OCI-LY7 (cell line): Measurements from ENCODE around the gene FBXO47. TPM values are rescaled to one million over a fixed set of nuclear protein-coding genes. Genes with fewer than 3 reads are reported as not detected.

Source experiments
- BruUV-seq: library from RNA; stranded (reverse); fragments of 400-500 nt; replicated peaks from 2 replicates; lab custom pipeline; 2021; lab: Mats Ljungman, UMichigan
- CTCF ChIA-PET: fragments of 300-600 bp; sonication (Branson Sonifier 250); formaldehyde crosslinking; loops from one replicate; lab custom pipeline; 2022; ENCODE audit warnings: antibody characterized with exemption; ENCODE audit not compliant: unreplicated experiment; lab: Charles Lee
- POLR2A ChIA-PET: fragments of 300-600 bp; sonication (Branson Sonifier 250); formaldehyde crosslinking; loops from one replicate; lab custom pipeline; 2022; ENCODE audit warnings: antibody characterized with exemption; lab: Charles Lee
- DNase-seq: peaks from one replicate; pipeline ENCODE4 v3.0.0-alpha.2; 2015; ENCODE audit warnings: low spot score
- H2AFZ ChIP-seq: fragments of 200-600 bp; sonication (generic), shearing (Covaris generic); 2 replicates; pipeline ENCODE4 v1.6.1; 2014; ENCODE audit warnings: mild to moderate bottlenecking, antibody characterized with exemption, low read length, moderate library complexity
- H3K27ac ChIP-seq: fragments of 200-600 bp; sonication (generic); 2 replicates; pipeline ENCODE4 v1.5.1; 2014; ENCODE audit warnings: mixed run types, low read depth, mild to moderate bottlenecking, moderate library complexity, low read length, inconsistent platforms; ENCODE audit not compliant: poor library complexity, severe bottlenecking
- H3K36me3 ChIP-seq: fragments of 200-600 bp; sonication (generic); 2 replicates; pipeline ENCODE4 v1.6.1; 2014; ENCODE audit warnings: mild to moderate bottlenecking, antibody characterized with exemption, low read length, moderate library complexity, mixed read lengths; ENCODE audit not compliant: insufficient read depth
- H3K4me1 ChIP-seq: fragments of 200-600 bp; sonication (generic); 2 replicates; pipeline ENCODE4 v1.5.1; 2014; ENCODE audit warnings: mild to moderate bottlenecking, low read length; ENCODE audit not compliant: insufficient read depth, poor library complexity, severe bottlenecking
- H3K4me2 ChIP-seq: fragments of 200-600 bp; sonication (generic); 2 replicates; pipeline ENCODE4 v1.6.1; 2014; ENCODE audit warnings: mild to moderate bottlenecking, low read length
- H3K4me3 ChIP-seq: fragments of 200-600 bp; sonication (generic); 2 replicates; pipeline ENCODE4 v1.5.1; 2014; ENCODE audit warnings: mild to moderate bottlenecking, low read depth, low read length; ENCODE audit not compliant: poor library complexity, severe bottlenecking
- H3K79me2 ChIP-seq: fragments of 200-600 bp; sonication (generic); 2 replicates; pipeline ENCODE4 v1.6.1; 2016; ENCODE audit warnings: low read depth, mild to moderate bottlenecking, low read length, moderate library complexity, mixed read lengths; ENCODE audit not compliant: insufficient read depth
- H3K9me2 ChIP-seq: fragments of 200-600 bp; sonication (generic); 2 replicates; pipeline ENCODE4 v1.6.1; 2016; ENCODE audit warnings: mild to moderate bottlenecking, low read length, mixed read lengths; ENCODE audit not compliant: insufficient read depth
- H3K9me3 ChIP-seq: fragments of 200-600 bp; sonication (generic); 2 replicates; pipeline ENCODE4 v1.6.1; 2014; ENCODE audit warnings: mild to moderate bottlenecking, mixed run types, low read length, mixed read lengths
- H4K20me1 ChIP-seq: fragments of 200-600 bp; sonication (generic); 2 replicates; pipeline ENCODE4 v1.6.1; 2014; ENCODE audit warnings: mild to moderate bottlenecking, antibody characterized with exemption, low read length, moderate library complexity, mixed read lengths; ENCODE audit not compliant: insufficient read depth
- EZH2phosphoT487 ChIP-seq: fragments of 200-600 bp; sonication (generic); IDR thresholded peaks from 2 replicates; pipeline ENCODE4 v1.6.1; 2018; ENCODE audit warnings: low read depth, borderline replicate concordance, mild to moderate bottlenecking, mixed run types, antibody characterized with exemption, low read length, moderate library complexity, mixed read lengths
- intact Hi-C: fragments of 100-400 bp; cut with micrococcal nuclease; formaldehyde crosslinking; loops from one replicate; pipeline ENCODE4 v1.10.0; 2022; ENCODE audit not compliant: unreplicated experiment
- total RNA-seq, 2 experiments: library from RNA; depleted of rRNA in 1 of 2; stranded (reverse); fragments of >200 nt in 1 of 2; shearing (Covaris generic) in 1 of 2; gene quantifications; 2 replicates each; pipeline ENCODE4 v1.2.3, GENCODE V29; 2014 to 2022
- TF ChIP-seq, protein P1 (sequence below): fragments of 200-600 bp; sonication (generic); conservative IDR thresholded peaks from 2 replicates; pipeline ENCODE4 v1.5.1; 2014; ENCODE audit warnings: mild to moderate bottlenecking, antibody characterized with exemption, low read length, moderate library complexity, mixed read lengths

FBXO47 gene
- total RNA-seq, 2 experiments from 2014 or later: 0.13 TPM; not detected in 1

DNA sequence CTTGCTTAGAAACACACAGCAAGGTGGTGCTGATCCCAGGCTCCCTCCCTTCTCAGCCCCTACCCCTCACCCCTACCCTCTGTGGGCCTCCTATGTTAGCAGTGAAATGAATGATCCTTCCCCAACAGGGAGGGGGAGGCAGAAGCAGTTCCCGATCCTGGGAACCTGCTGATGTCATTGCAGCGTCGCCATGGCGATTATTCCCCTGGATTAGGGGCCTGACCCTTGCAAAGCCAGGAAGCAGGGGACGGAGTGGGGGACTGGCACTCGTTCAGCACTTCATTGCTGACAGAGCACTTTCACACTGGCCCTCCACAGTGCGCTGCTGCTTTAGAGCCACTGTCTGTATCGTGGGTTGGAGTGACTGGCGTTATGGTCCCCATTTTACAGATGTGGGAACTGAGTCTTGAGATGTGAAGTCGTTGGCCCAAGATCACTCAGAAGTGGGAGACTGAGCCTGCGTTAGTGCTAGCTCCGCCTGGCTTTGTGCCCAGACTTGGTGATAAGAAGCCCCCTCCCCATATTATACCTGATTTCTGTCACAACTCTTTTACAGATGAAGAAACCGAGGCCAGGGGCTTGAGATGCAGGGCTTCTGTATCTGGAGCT, 70.8 kb downstream of the FBXO47 start:
- BruUV-seq: no TSS peak
- Histone ChIP-seq H3K79me2 (no peaks in the 10 kb centered on the region; the same call in 1 of the 2 replicates), H3K27ac (no peak overlapping the region), H2AFZ (no peak overlapping the region), H3K4me1 (peaks cover 53% of the 10 kb centered on the region), H4K20me1 (no peaks in the 10 kb centered on the region), H3K4me3 (no peak overlapping the region), H3K4me2 (no peak overlapping the region), H3K9me2 (no peaks in the 10 kb centered on the region), H3K36me3 (peaks cover 87% of the 10 kb centered on the region), H3K9me3 (no peaks in the 10 kb centered on the region)
- POLR2A ChIA-PET: no interaction called here
- CTCF ChIA-PET: interaction anchor here (0.6 kb wide), 1 partner anchor 33 kb away, joined by 5 read pairs; no protein-coding TSS in a partner anchor
- DNase-seq: no peak
- no peak for TF ChIP-seq EZH2phosphoT487
- TF ChIP-seq, protein P1, sequence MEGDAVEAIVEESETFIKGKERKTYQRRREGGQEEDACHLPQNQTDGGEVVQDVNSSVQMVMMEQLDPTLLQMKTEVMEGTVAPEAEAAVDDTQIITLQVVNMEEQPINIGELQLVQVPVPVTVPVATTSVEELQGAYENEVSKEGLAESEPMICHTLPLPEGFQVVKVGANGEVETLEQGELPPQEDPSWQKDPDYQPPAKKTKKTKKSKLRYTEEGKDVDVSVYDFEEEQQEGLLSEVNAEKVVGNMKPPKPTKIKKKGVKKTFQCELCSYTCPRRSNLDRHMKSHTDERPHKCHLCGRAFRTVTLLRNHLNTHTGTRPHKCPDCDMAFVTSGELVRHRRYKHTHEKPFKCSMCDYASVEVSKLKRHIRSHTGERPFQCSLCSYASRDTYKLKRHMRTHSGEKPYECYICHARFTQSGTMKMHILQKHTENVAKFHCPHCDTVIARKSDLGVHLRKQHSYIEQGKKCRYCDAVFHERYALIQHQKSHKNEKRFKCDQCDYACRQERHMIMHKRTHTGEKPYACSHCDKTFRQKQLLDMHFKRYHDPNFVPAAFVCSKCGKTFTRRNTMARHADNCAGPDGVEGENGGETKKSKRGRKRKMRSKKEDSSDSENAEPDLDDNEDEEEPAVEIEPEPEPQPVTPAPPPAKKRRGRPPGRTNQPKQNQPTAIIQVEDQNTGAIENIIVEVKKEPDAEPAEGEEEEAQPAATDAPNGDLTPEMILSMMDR: no peak
- intact Hi-C loops: no loop called here

DNA sequence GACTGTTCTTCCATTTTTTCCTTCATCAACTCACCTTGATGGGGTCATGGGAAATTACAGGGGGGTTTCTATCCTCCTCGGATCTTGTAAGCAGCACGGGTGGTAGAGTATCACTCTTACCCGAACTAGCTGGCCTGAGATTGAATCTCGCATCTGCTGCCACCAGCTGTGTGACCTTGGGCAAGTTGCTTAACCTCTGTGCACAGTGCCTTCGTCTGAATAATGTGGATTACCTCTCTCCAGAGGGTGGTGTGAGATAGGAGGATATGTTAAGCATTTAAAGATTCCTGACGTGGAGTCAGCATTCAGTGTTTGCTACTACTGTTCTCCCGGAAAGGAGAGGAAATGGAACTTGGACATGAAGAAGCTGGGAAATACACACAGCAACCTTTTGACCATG, 72.9 kb downstream of the FBXO47 start:
- ChIA-PET POLR2A (no interaction called here), CTCF (no interaction called here)
- Histone ChIP-seq H3K4me2 (no peak overlapping the region), H3K9me3 (no peaks in the 10 kb centered on the region), H3K4me3 (no peak overlapping the region), H3K36me3 (peaks cover 86% of the 10 kb centered on the region), H3K4me1 (peaks cover 49% of the 10 kb centered on the region), H4K20me1 (no peaks in the 10 kb centered on the region), H2AFZ (no peak overlapping the region), H3K9me2 (no peaks in the 10 kb centered on the region), H3K27ac (no peak overlapping the region), H3K79me2 (no peaks in the 10 kb centered on the region; the same call in 1 of the 2 replicates)
- TF ChIP-seq EZH2phosphoT487: no peak
- TF ChIP-seq, protein P1: no peak
- no TSS peak for BruUV-seq
- intact Hi-C loops: no loop called here
- DNase-seq: no peak

DNA sequence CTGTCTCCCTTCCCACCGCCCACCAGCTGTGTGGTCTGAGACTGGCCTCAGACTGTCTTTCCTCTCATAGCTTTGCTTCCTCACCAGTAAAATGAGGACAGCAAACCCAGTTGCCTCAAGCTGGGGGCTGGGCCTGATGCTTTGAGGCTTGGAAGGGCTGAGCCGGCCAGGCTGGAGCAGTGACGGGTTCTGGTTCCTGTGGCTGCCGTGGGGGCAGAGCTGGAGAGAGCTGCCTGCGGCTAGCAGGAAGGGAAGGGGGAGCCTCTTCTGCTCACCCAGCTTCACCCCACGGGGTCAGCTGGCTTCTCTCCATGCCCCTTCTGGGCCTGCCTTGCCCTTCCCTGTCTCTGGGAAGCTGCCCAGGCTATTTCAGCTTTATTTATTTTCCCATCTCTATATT, 73.6 kb downstream of the FBXO47 start:
- no peaks in the 10 kb centered on the region for H4K20me1 ChIP-seq
- BruUV-seq: no TSS peak

More for the DNA sequence above, 73.6 kb downstream of the FBXO47 start:
- intact Hi-C loops: no loop called here
- TF ChIP-seq, protein P1: no peak
- TF ChIP-seq EZH2phosphoT487: no peak
- Histone ChIP-seq H3K4me2 (no peak overlapping the region), H2AFZ (no peak overlapping the region), H3K9me2 (no peaks in the 10 kb centered on the region), H3K4me3 (no peak overlapping the region), H3K36me3 (peaks cover 90% of the 10 kb centered on the region), H3K27ac (peak overlapping the region; percentile 15), H3K9me3 (no peaks in the 10 kb centered on the region), H3K4me1 (peaks cover 42% of the 10 kb centered on the region), H3K79me2 (no peaks in the 10 kb centered on the region)
- ChIA-PET CTCF (no interaction called here), POLR2A (no interaction called here)
- no peak for DNase-seq
